NCI-H2107 treated with DMSO at 0.1 percent for 48 hours (cell line): ENCODE data around the gene CREB1.
"Not testable (repeated sequence)": the region's sequence is repeated elsewhere in the genome, so short reads cannot be mapped to it uniquely, and the experiment has no call there.

Experiments used
- DNase-seq: peaks from one replicate; lab custom pipeline; 2025; ENCODE audit not compliant: unreplicated experiment; lab: John Stamatoyannopoulos, UW

CREB1 gene

DNA sequence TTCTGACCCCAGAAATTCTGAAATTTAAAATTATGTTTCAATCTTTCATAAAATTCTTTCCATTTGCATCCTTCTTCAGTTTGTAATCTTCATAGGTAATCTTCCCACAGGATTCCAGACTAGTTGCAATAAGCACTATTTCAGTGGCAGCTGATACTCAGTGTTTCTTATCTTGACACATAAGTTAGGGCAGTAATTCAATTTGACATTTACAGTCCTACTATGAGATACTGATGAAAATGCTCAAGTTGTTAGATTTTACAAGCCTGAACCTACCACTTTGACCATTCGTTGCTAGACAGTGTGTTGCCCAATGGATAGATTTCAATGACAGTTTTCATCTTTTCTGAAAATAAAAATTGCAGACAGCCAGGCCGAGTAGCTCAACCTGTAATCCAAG lies 85.1 kb downstream of the CREB1 start:
- no peak for DNase-seq

- DNase-seq = no peak
These were observed 86.4 kb downstream of the CREB1 start for GRCh38 chr2:207616185-207616584.

DNA sequence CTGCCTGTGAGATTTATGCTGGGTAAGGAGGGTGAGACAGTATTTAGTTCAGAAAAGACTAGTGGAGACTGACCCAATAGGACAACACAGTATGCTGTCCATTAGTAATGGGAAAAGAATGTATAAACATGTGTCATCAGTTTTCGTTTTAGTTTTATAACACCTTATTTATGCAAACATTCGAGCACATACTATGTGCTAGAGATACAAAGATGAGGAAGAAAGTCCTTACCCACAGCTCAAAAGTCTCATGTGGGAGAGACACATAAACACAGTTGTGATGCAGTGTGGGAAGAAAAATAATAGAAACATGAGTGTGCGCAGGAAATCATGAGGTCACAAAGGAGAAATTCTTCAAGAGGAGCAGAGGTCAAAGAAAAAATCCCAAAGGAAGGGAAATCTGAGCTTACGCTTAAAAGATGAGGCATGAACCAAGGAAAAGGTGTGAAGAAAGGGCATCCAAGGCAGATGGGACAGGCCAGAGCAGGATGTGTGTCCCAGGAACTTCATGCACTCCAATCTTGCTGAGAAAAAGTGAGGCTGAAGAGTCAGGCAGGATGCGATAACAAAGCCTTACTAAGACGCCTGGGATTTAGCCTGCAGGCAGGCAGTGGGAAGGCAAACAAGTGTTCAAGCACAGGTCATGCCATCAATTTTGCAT lies 87.4 kb downstream of the CREB1 start:
- no peak for DNase-seq

GRCh38 chr2:207619764-207620203 lies 90.0 kb downstream of the CREB1 start:
- DNase-seq = no peak

DNA sequence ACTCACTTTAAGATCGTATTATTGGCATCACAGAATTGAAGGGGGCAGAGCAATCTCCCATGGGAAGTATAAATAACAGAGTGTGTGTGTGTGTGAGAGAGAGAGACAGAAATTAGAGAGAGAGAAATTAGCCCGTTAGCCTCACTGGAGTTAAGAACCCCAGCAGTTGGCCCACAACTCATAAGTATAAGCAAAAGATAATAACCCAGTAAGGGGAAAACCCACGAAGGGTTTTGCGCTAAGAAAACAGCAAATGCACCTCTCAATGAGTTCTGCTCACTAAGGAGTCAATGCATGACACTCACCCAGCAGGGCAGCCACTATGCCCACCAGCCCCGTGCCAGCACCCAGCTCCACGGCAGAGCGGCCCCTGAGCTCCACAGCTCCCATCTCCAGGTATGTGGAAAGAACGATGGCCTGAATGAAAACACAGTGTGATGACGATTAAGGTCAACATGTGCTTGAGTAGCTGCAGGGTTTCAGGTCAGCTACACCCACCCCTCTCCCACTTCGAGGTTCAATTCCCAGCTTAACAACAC lies 91.8 kb downstream of the CREB1 start:
- no peak for DNase-seq

GRCh38 chr2:207624185-207625013 lies 94.6 kb downstream of the CREB1 start:
- DNase-seq = peak; percentile 30

DNA sequence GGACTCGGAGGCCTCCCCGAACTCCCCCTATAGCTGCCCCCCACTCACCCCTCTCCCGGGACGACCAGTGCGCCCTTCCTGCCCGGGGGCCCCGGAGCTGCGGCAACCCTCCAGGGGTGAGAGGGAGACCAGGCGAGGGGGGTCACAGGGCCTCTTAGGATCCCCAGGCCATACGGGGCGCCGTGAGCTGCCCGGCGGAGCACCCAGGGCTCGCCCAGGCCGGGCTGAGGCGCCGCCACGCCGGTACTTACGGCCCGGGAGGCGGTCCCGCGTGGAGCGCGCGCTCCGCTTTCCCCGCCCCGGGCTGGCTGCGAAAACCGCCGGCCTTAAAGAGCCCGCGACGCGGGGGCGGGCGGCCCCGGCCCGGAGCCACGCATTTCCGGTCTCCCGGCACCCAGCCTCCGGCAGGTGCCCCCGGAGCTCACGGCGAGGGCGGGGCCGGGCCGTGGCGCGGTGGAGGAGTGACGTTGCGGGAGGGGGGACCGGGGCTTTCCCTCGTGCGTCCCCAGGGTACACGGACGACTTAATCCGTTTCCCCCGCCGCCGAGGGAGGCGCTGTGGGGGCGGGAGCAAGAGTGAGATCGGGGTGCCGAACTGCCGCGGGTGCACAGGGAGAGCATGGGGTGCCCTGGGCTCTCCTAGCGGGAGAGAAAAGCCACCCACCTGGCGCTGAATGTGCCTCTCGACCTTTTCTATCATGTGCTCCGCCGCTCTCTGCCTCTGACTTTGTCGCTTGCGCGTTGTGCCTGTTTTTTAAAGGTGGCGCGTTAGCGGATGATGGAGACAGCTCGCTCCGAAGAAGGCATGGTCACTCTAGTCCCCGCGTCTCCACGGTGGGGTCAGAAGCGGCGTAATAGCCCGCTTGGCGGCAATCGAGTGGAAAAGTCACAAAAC lies 95.5 kb downstream of the CREB1 start, which contains the start of gene METTL21A:
METTL21A (minus strand) TSS at position 381 of the 894 bp plus-strand sequence. CDS start 1,019 bp downstream, outside the sequence.
- peak; percentile 82 for DNase-seq

- DNase-seq = no peak
These were observed 99.8 kb downstream of the CREB1 start for GRCh38 chr2:207629553-207629952.

- DNase-seq = peak; percentile 62
These were observed 100.7 kb downstream of the CREB1 start for GRCh38 chr2:207630491-207630890.

DNA sequence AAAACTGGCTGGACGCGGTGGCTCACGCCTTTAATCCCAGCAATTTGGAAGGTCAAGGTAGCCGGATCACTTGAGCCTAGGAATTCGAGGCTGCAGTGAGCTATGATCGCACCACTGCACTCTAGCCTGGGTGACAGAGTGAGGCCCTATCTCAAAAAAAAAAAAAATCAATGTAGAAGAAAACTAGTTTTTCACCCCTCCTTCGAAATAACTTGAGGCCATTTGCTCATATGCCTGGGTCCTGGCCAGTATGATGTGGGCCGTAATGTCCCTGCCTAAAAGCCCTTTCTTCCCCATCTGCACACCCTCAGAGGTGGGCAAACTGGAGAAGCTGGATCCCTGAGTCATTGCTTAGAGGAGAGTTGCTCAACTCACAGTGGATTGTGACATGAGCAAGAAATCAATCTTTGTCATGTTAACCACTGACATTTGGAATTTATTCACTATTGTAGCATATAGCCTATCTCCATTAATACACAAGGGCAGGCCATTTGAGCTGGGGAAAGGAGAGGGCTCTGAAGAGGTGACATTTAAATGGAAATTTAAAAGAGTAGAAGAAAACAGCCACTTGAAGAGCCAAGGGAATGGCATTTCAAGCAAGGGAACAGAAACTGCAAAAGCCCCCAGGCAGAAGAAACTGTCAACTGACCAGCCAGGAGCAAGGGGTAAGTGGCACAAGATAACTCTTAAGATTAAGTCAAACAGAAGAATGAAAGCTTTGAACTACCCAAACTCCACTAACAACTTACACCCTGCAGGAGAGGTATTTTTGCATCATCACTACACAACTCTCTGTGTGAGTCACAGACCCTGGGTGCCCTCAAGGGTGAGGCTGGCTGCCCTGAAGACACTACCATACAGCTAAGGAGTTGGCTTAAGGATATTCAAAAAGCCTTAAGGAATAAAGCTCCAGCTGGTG lies 103.1 kb downstream of the CREB1 start:
- DNase-seq = no peak

- no peak for DNase-seq
These were observed 103.9 kb downstream of the CREB1 start for GRCh38 chr2:207633686-207634085.

DNA sequence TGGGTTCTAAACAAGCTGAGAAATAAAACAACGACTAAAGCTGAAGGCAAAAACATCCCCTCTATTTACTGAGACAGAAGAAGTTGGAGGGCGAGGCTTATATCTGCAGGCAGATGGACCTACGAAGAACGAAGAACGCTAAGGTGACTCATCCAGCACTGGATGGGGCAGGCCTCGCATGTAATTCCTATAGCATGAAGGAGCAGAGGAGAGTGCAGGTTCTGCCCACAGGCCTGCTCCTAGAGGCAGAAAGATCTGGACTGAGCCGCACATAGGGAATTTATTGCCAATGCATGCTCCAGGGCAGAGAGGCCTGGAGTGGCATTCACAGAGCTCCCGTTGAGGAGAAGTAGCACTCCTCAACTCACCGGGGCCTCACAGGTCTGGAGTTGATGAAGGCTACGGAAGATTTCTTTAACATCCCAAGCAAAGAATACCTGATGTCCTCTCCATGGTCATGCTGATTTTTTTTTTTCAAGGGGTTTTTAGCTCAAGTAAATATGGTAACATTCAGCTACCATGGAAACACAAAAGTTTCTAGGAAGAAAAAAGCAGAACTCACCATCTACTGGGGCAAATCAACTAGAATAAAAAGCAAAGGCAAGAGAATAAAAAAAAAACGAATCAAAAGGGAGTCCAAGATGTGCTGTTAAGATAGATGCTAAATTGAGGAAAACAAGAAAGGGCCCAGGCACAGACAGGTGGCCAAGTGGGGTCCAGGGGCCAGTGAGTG lies 105.9 kb downstream of the CREB1 start:
- DNase-seq = no peak

DNA sequence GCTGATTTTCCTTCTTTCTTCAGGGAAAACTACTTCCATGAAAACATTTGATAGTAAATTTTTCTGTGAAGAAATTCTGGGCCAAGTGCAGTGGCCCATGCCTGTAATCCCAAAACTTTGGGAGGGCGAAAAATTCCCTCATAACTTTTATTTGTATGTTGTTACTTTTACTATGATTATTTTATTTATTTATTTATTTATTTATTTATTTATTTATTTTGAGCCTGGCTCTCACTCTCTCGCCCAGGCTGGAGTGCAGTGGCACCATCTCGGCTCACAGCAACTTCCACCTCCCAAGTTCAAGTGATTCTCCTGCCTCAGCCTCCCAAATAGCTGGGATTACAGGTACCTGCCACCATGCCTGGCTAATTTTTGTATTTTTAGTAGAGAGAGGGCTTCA lies 109.5 kb downstream of the CREB1 start:
- not testable (repeated sequence) for DNase-seq

GRCh38 chr2:207640160-207640559 lies 110.4 kb downstream of the CREB1 start:
- no peak for DNase-seq

DNA sequence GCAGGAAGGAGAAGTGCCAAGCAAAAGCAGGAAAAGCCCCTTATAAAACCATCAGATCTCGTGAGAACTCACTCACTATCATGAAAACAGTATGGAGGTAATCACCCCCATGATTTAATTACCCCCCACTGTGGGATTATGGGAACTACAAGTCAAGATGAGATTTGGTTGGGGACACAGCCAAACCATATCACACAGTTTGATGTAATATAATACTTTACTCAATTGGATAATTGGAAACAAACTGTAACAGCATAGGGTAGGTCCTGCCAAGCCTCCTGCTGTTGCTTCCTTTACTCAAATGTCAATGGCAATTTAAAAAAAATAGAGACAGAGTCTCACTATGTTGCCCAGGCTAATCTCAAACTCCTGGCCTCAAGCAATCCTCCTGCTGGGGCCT lies 110.9 kb downstream of the CREB1 start:
- DNase-seq = no peak

DNA sequence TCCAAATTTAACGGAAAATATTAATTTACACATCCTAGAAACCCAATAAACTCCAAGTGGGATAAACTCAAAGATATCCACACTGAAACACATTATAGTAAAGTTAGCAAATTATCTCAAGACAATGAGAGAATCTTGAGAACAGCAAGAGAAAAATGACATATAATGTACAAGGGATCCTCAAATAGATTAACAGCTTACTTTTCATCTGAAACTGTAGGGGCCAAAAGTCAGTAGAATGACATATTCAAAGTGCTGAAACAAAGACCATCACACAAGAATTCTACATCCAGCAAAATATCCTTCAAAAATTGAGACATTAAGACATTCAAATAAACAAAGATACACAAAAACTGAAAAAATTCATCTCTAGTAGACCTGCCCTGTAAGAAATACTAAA lies 114.1 kb downstream of the CREB1 start:
- DNase-seq = no peak

- DNase-seq = not testable (repeated sequence)
These were observed 116.8 kb downstream of the CREB1 start for GRCh38 chr2:207646582-207646981.
